Naive thymus-derived CD4-positive, alpha-beta T cell (primary cell): ENCODE data around the gene HDAC4. TPM values are rescaled to one million over a fixed set of nuclear protein-coding genes. Genes with fewer than 3 reads are reported as not detected.

Experiments used
- ATAC-seq: fragments of 150-1000 bp; cut with Tn5 transposase; 2 replicates; pipeline ENCODE4 v1.10.0; 2021; ENCODE audit warnings: mild to moderate bottlenecking, moderate library complexity
- CTCF ChIA-PET: fragments of 350-600 bp; sonication (Branson Sonifier 250); formaldehyde crosslinking; loops from one replicate; lab custom pipeline; 2021; ENCODE audit warnings: antibody characterized with exemption; lab: Charles Lee
- POLR2A ChIA-PET: fragments of 350-600 bp; sonication (Branson Sonifier 250); formaldehyde crosslinking; loops from one replicate; lab custom pipeline; 2021; ENCODE audit warnings: antibody characterized with exemption, inconsistent platforms; lab: Charles Lee
- DNase-seq, 9 donors: peaks; one replicate each; pipeline versions ENCODE4 v3.0.0 to v3.0.0-alpha.2; 2020 to 2022; ENCODE audit warnings: mixed read lengths in 1 of 9
- H3K27ac ChIP-seq: one replicate; pipeline ENCODE4 v1.7.0; 2013; ENCODE audit warnings: mild to moderate bottlenecking, low read depth, low read length, moderate library complexity
- H3K27me3 ChIP-seq, 2 donors: one replicate each; pipeline ENCODE4 v1.7.0; 2013; ENCODE audit warnings: low read length in 2 of 2, mild to moderate bottlenecking in 2 of 2, moderate library complexity in 2 of 2; ENCODE audit not compliant: control insufficient read depth in 2 of 2, insufficient read depth in 2 of 2
- H3K36me3 ChIP-seq, 3 experiments: 1 replicate in 2 of 3; 2 replicates in 1 of 3; pipeline ENCODE4 v1.7.0; 2013; ENCODE audit warnings: low read length in 3 of 3, mild to moderate bottlenecking in 3 of 3, moderate library complexity in 1 of 3; ENCODE audit not compliant: insufficient read depth in 3 of 3, control insufficient read depth in 2 of 3
- H3K4me1 ChIP-seq, 2 donors: one replicate each; pipeline ENCODE4 v1.7.0; 2013; ENCODE audit warnings: low read length in 2 of 2, mild to moderate bottlenecking in 2 of 2, moderate library complexity in 1 of 2; ENCODE audit not compliant: control insufficient read depth in 2 of 2, insufficient read depth in 2 of 2
- H3K4me3 ChIP-seq: 2 replicates; pipeline ENCODE4 v1.7.0; 2013; ENCODE audit warnings: mild to moderate bottlenecking, low read length
- H3K9me3 ChIP-seq, 3 experiments: 1 replicate in 2 of 3; 2 replicates in 1 of 3; pipeline ENCODE4 v1.7.0; 2013; ENCODE audit warnings: low read length in 3 of 3; ENCODE audit not compliant: control insufficient read depth in 2 of 3
- H3K27ac Mint-ChIP-seq, 9 donors: one replicate each; pipeline ENCODE4 v1.8.0; 2020 to 2022; ENCODE audit warnings: mixed read lengths in 9 of 9, mild to moderate bottlenecking in 8 of 9, moderate library complexity in 5 of 9, inconsistent platforms in 2 of 9
- H3K27me3 Mint-ChIP-seq, 5 donors: one replicate each; pipeline ENCODE4 v1.8.0; 2021 to 2022; ENCODE audit warnings: mixed read lengths in 5 of 5, mild to moderate bottlenecking in 1 of 5
- H3K36me3 Mint-ChIP-seq, 5 donors: one replicate each; pipeline ENCODE4 v1.8.0; 2020 to 2022; ENCODE audit warnings: mixed read lengths in 5 of 5, mild to moderate bottlenecking in 3 of 5, inconsistent platforms in 1 of 5
- H3K4me1 Mint-ChIP-seq, 7 donors: one replicate each; pipeline ENCODE4 v1.8.0; 2020 to 2022; ENCODE audit warnings: mixed read lengths in 7 of 7, mild to moderate bottlenecking in 3 of 7, inconsistent platforms in 1 of 7
- H3K4me3 Mint-ChIP-seq, 10 donors: one replicate each; pipeline ENCODE4 v1.8.0; 2020 to 2022; ENCODE audit warnings: mild to moderate bottlenecking in 10 of 10, mixed read lengths in 10 of 10, moderate library complexity in 6 of 10, inconsistent platforms in 2 of 10
- H3K9me3 Mint-ChIP-seq, 11 donors: one replicate each; pipeline ENCODE4 v1.8.0; 2020 to 2022; ENCODE audit warnings: mixed read lengths in 11 of 11, mild to moderate bottlenecking in 4 of 11, inconsistent platforms in 1 of 11, moderate library complexity in 1 of 11
- intact Hi-C, 2 donors: fragments of 100-400 bp; cut with micrococcal nuclease; formaldehyde crosslinking; loops; one replicate each; pipeline ENCODE4 v1.15.1; 2023
- polyA plus RNA-seq, 2 donors: library from polyadenylated mRNA; unstranded; fragments of 300-500 nt; fragmentation: Illumina TruSeq; gene quantifications; one replicate each; pipeline ENCODE4 v1.2.3, GENCODE V29; 2021
- total RNA-seq, 6 experiments: library from RNA in 5 of 6; stranded (reverse) in 5 of 6; gene quantifications; 1 replicate in 5 of 6; 2 replicates in 1 of 6; pipeline ENCODE4 v1.2.3 and lab custom pipeline; 2021 to 2026

The HDAC4 gene
- total and polyA plus RNA-seq, 7 experiments from 2014 or later = 7.4 to 101 (median 55.3) TPM

DNA sequence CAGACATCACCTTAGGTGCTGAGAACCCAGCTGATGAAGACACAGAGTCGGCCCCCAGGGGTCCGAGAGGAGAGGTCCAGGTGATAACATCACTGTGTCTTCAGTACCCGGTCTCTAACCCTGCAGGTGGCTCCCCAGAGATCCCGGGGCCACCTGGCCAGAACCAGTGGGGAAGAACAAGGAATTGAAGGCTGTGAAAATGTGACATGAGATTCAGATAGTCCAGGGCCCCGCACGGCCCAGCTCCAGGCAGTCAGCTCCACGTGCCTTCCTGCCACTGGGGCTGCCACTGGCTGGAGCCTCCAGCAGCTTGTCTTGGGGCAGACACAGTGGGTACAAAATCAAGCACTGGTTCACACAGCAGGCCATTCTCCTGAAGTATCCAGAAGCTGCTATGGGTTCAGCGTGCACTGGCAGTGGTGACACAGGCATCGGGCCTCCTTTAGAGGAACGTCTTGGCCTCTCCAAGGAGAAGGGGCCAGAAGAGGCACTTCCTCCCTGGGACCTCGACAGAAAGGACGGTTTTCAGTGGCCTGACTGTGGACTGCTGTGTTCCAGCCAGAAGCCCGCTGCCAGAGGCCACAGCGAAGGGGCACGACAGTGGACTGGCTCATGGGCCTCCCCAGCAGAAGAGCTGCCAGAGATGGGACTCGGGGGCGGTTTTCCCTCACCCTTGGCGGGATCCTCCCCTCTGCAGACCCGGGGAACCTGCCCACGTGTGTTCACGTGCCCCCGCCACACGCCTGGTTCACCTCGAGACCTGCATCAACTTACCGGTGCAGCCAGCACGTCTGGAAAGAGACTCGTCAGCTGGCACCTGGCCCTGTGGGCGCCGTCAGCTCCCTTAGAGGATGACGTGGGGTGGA, 150.4 kb downstream of the HDAC4 start:
- peaks cover 0 to 6% (median 0%) of the 10 kb centered on the region in 3 experiments for H3K36me3 ChIP-seq
- peak overlapping the region in 1 of 9 donors; percentile 36 for H3K27ac Mint-ChIP-seq
- DNase-seq = no peak

DNA sequence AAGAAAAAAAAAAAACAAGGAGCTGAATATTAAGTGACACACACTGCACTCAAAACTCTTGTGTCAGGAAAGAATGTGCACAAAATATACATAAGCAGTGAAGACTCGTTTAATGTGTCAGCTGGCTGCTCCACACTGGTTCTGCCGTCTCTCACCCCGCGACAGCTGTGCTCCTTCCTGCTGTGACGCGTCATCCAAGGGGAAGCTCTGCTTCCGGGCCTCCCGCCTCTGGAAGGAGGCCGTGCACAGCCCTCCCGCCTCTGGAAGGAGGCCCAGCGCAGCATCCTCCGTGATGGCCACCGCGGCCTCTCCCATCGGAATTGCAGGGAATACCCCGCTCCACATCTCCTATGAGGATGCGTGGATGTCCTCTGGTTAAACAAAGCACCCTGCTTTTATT, 151.0 kb downstream of the HDAC4 start:
- no peaks in the 10 kb centered on the region for H3K9me3 Mint-ChIP-seq
- ChIA-PET CTCF (interaction anchor here (1.1 kb wide), 1 partner anchor 14 kb away, joined by 3 read pairs; no protein-coding TSS in a partner anchor), POLR2A (interaction anchor here (0.6 to 4.1 kb wide), 2 partner anchors 14 to 19 kb away, joined by 3 to 14 read pairs; no protein-coding TSS in a partner anchor)
- DNase-seq (no peak), ATAC-seq (no peak)
- Histone ChIP-seq H3K4me3 (no peak overlapping the region), H3K27ac (no peak overlapping the region), H3K9me3 (no peaks in the 10 kb centered on the region), H3K36me3 (peaks cover 0 to 6% (median 0%) of the 10 kb centered on the region in 3 experiments), H3K27me3 (no peaks in the 10 kb centered on the region), H3K4me1 (peaks cover 2 to 47% of the 10 kb centered on the region in 2 donors)
- peaks cover 0 to 4% (median 0%) of the 10 kb centered on the region in 5 donors for H3K27me3 Mint-ChIP-seq
- H3K4me3 Mint-ChIP-seq = no peak overlapping the region
- peaks cover 44 to 89% (median 66%) of the 10 kb centered on the region in 7 donors for H3K4me1 Mint-ChIP-seq
- peaks cover 0 to 19% (median 9%) of the 10 kb centered on the region in 5 donors for H3K36me3 Mint-ChIP-seq
- intact Hi-C loops = no loop called here
- peak overlapping the region in 3 of 9 donors; percentile 14 to 50 (median 36) for H3K27ac Mint-ChIP-seq

More for the DNA sequence above, 150.4 kb downstream of the HDAC4 start:
- intact Hi-C loops = no loop called here
- Histone ChIP-seq H3K4me1 (peaks cover 5 to 54% of the 10 kb centered on the region in 2 donors), H3K27ac (no peak overlapping the region), H3K9me3 (no peaks in the 10 kb centered on the region), H3K4me3 (no peak overlapping the region), H3K27me3 (no peaks in the 10 kb centered on the region)
- H3K4me3 Mint-ChIP-seq = no peak overlapping the region
- ATAC-seq = no peak
- peaks cover 0 to 20% (median 9%) of the 10 kb centered on the region in 5 donors for H3K36me3 Mint-ChIP-seq
- H3K9me3 Mint-ChIP-seq = no peaks in the 10 kb centered on the region
- ChIA-PET CTCF (interaction anchor here (0.9 to 1.1 kb wide), 2 partner anchors 13 to 22 kb away, joined by 3 read pairs; no protein-coding TSS in a partner anchor), POLR2A (interaction anchor here (1.4 to 4.1 kb wide), 4 partner anchors 15 to 18 kb away, joined by 4 to 14 read pairs (median 9); no protein-coding TSS in a partner anchor)
- H3K4me1 Mint-ChIP-seq = peaks cover 44 to 89% (median 66%) of the 10 kb centered on the region in 7 donors
- peaks cover 0 to 4% (median 0%) of the 10 kb centered on the region in 5 donors for H3K27me3 Mint-ChIP-seq

- Mint-ChIP-seq H3K27me3 (peaks cover 0 to 4% (median 0%) of the 10 kb centered on the region in 5 donors), H3K27ac (peak overlapping the region in 3 of 9 donors; percentile 30 to 54 (median 50)), H3K9me3 (no peaks in the 10 kb centered on the region), H3K4me3 (no peak overlapping the region), H3K36me3 (peaks cover 0 to 19% (median 9%) of the 10 kb centered on the region in 5 donors), H3K4me1 (peaks cover 40 to 84% (median 61%) of the 10 kb centered on the region in 7 donors)
- ATAC-seq (no peak), DNase-seq (no peak)
- ChIA-PET CTCF (no interaction called here), POLR2A (interaction anchor here (0.6 kb wide), 1 partner anchor 20 kb away, joined by 3 read pairs; no protein-coding TSS in a partner anchor)
- H3K4me3 ChIP-seq = no peak overlapping the region
- no peak overlapping the region for H3K27ac ChIP-seq
- H3K9me3 ChIP-seq = no peaks in the 10 kb centered on the region
- intact Hi-C loops = no loop called here
- H3K4me1 ChIP-seq = peaks cover 0 to 40% of the 10 kb centered on the region in 2 donors
- peaks cover 0 to 6% (median 0%) of the 10 kb centered on the region in 3 experiments for H3K36me3 ChIP-seq
- no peaks in the 10 kb centered on the region for H3K27me3 ChIP-seq
Observed at GRCh38 chr2:239249048-239249447, 151.8 kb downstream of the HDAC4 start.

- H3K36me3 Mint-ChIP-seq = peaks cover 0 to 19% (median 11%) of the 10 kb centered on the region in 5 donors
- no peaks in the 10 kb centered on the region for H3K27me3 Mint-ChIP-seq
- Histone ChIP-seq H3K9me3 (no peaks in the 10 kb centered on the region), H3K27me3 (no peaks in the 10 kb centered on the region), H3K36me3 (peaks cover 0 to 6% (median 0%) of the 10 kb centered on the region in 3 experiments), H3K4me1 (peaks cover 0 to 28% of the 10 kb centered on the region in 2 donors), H3K4me3 (no peak overlapping the region), H3K27ac (no peak overlapping the region)
- intact Hi-C loops = no loop called here
- peaks cover 28 to 79% (median 55%) of the 10 kb centered on the region in 7 donors for H3K4me1 Mint-ChIP-seq
- ChIA-PET CTCF (interaction anchor here (0.6 to 1.3 kb wide), 3 partner anchors 36 to 49 kb away, joined by 4 to 6 read pairs (median 4); no protein-coding TSS in a partner anchor), POLR2A (interaction anchor here (1.1 kb wide), 1 partner anchor 17 kb away, joined by 3 read pairs; no protein-coding TSS in a partner anchor)
- peak overlapping the region in 9 of 10 donors; percentile 22 to 68 (median 49) for H3K4me3 Mint-ChIP-seq
- DNase-seq = peak in 2 of 9 donors; percentile 14 to 33
- H3K27ac Mint-ChIP-seq = peak overlapping the region in 7 of 9 donors; percentile 9 to 82 (median 43)
- H3K9me3 Mint-ChIP-seq = no peaks in the 10 kb centered on the region
- ATAC-seq = no peak
Observed at GRCh38 chr2:239247401-239248245, 153.2 kb downstream of the HDAC4 start.

GRCh38 chr2:239246723-239247122, 154.1 kb downstream of the HDAC4 start:
- no peak for ATAC-seq
- peak overlapping the region in 6 of 10 donors; percentile 5 to 68 (median 42) for H3K4me3 Mint-ChIP-seq
- Histone ChIP-seq H3K27me3 (no peaks in the 10 kb centered on the region), H3K36me3 (peaks cover 0 to 6% (median 0%) of the 10 kb centered on the region in 3 experiments), H3K9me3 (no peaks in the 10 kb centered on the region), H3K4me1 (peaks cover 0 to 21% of the 10 kb centered on the region in 2 donors), H3K4me3 (no peak overlapping the region), H3K27ac (no peak overlapping the region)
- H3K9me3 Mint-ChIP-seq = peaks cover 0 to 2% (median 0%) of the 10 kb centered on the region in 11 donors
- DNase-seq = peak in 1 of 9 donors; percentile 24
- peaks cover 0 to 2% (median 0%) of the 10 kb centered on the region in 5 donors for H3K27me3 Mint-ChIP-seq
- intact Hi-C loops = no loop called here
- H3K27ac Mint-ChIP-seq = peak overlapping the region in 5 of 9 donors; percentile 26 to 72 (median 43)
- ChIA-PET POLR2A (no interaction called here), CTCF (interaction anchor here (1.3 kb wide), 1 partner anchor 35 kb away, joined by 4 read pairs; no protein-coding TSS in a partner anchor)
- peaks cover 31 to 79% (median 54%) of the 10 kb centered on the region in 7 donors for H3K4me1 Mint-ChIP-seq
- peaks cover 0 to 19% (median 11%) of the 10 kb centered on the region in 5 donors for H3K36me3 Mint-ChIP-seq
